Activated T-helper 1 cell treated with anti-CD3 and anti-CD28 coated beads, Interleukin-12 subunit alpha, Interleukin-12 subunit beta, Interleukin-2, Interleukin-4 antibody, amounts not matched to agents 30 ng/mL and 10 ng/mL and 1 ng/mL, durations not matched to agents 14 hours and 24 hours and 36 hours (primary cell): ENCODE results near the gene CD8A. TPM values are rescaled to one million over a fixed set of nuclear protein-coding genes. Genes with fewer than 3 reads are reported as not detected.
"Not testable (repeated sequence)": the region's sequence is repeated elsewhere in the genome, so short reads cannot be mapped to it uniquely, and the experiment has no call there.

Experiments
- DNase-seq: peaks from one replicate; pipeline ENCODE4 v3.0.0; 2021; ENCODE audit warnings: low spot score
- H3K27ac Mint-ChIP-seq: one replicate; pipeline ENCODE4 v1.8.0; 2021; ENCODE audit warnings: mild to moderate bottlenecking, mixed read lengths
- H3K27me3 Mint-ChIP-seq: one replicate; pipeline ENCODE4 v1.8.0; 2022; ENCODE audit warnings: mild to moderate bottlenecking, moderate library complexity, mixed read lengths; ENCODE audit not compliant: insufficient read depth
- H3K36me3 Mint-ChIP-seq: one replicate; pipeline ENCODE4 v1.8.0; 2021; ENCODE audit warnings: low read depth, mixed read lengths
- H3K4me1 Mint-ChIP-seq: one replicate; pipeline ENCODE4 v1.8.0; 2021; ENCODE audit warnings: low read depth, mixed read lengths
- H3K4me3 Mint-ChIP-seq: one replicate; pipeline ENCODE4 v1.8.0; 2021; ENCODE audit warnings: mild to moderate bottlenecking, moderate library complexity, mixed read lengths
- H3K9me3 Mint-ChIP-seq: one replicate; pipeline ENCODE4 v1.8.0; 2021; ENCODE audit warnings: mixed read lengths
- intact Hi-C: fragments of 100-400 bp; cut with micrococcal nuclease; formaldehyde crosslinking; loops from one replicate; pipeline ENCODE4 v1.15.1; 2024
- total RNA-seq: library from RNA; stranded (reverse); gene quantifications from 2 replicates; pipeline ENCODE4 v1.2.3, GENCODE V29; 2022

The CD8A gene
- total RNA-seq, 1 donor from 2014 or later: 2.2 TPM

- H3K4me1 Mint-ChIP-seq, H3K4me3 Mint-ChIP-seq, intact Hi-C loops, H3K27me3 Mint-ChIP-seq, H3K9me3 Mint-ChIP-seq, H3K36me3 Mint-ChIP-seq, H3K27ac Mint-ChIP-seq, DNase-seq: not testable (repeated sequence)
These were observed 51.2 kb downstream of the CD8A start for GRCh38 chr2:86739485-86739884.

GRCh38 chr2:86734896-86735295 lies 55.8 kb downstream of the CD8A start:
- H3K27ac Mint-ChIP-seq, H3K36me3 Mint-ChIP-seq, intact Hi-C loops, DNase-seq, H3K4me3 Mint-ChIP-seq, H3K9me3 Mint-ChIP-seq, H3K4me1 Mint-ChIP-seq, H3K27me3 Mint-ChIP-seq: not testable (repeated sequence)

Other genes with a start within 250 kb of the CD8A start
- 27.7 and 27.9 TPM in 2 replicates for gene CHMP3, start 227.5 kb downstream of the CD8A start, total RNA-seq
- gene RNF103, start 167.0 kb downstream of the CD8A start, total RNA-seq: 13.6 and 14.3 TPM in 2 replicates
- gene RMND5A, start 70.6 kb downstream of the CD8A start, total RNA-seq: 42.0 and 44.5 TPM in 2 replicates
- gene CD8B, start 71.0 kb upstream of the CD8A start, total RNA-seq: 0.86 and 1.5 TPM in 2 replicates
- 1.4 and 1.5 TPM in 2 replicates for gene RGPD1, start 151.2 kb upstream of the CD8A start, total RNA-seq
- gene PLGLB1, start 230.9 kb upstream of the CD8A start, total RNA-seq: 0.59 and 1.1 TPM in 2 replicates